GM18951 (cell line): Measurements from ENCODE around the gene PRR29.
"Not testable (repeated sequence)": the region's sequence is repeated elsewhere in the genome, so short reads cannot be mapped to it uniquely, and the experiment has no call there.

Source experiments
- POLR2A ChIP-seq: IDR thresholded peaks from 4 replicates; pipeline ENCODE4 v1.6.1; 2011; ENCODE audit warnings: mild to moderate bottlenecking; ENCODE audit not compliant: insufficient read length, insufficient read depth; ENCODE audit errors: extremely low read depth
- in situ Hi-C: fragments of 300-500 bp; cut with MboI; formaldehyde crosslinking; loops from one replicate; pipeline ENCODE4 v1.12.0; 2022; ENCODE audit warnings: low sequenced_read_pairs, mixed read lengths, inconsistent platforms; ENCODE audit not compliant: unreplicated experiment

The PRR29 gene

DNA sequence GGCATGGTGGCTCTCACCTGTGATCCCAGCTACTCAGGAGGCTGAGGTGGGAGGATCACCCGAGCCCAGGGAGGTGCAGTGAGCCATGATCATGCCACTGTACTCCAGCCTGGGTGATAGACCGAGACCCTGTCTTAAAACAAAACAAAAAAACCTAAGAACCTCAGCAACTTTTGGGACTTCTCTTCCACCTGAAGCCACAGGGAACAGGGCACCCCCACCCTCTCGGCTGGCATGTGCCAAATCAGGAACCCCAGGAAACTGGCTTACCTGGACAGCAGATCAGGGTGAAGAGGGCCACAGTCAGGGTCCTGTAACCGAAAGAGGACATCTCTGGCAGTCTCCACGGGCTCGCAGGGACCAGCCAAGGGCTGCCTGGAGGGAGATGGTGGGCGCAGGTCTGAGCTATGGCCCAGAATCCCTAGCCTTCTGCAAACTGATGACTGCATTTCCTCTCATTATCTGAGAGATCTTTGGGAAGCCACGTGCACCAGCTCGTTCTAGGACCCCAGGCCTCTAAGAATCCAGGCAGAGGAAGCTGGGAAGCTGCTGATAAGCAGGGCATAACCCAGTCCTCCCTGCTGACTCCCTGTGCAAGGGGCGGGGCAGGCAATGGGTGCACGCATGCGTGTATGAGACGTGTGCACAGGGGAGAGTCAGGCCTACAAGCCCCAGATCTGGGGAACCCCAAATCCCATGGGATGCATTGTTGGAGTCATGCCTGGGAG lies 8.4 kb downstream of the PRR29 start:
- no peak for TF ChIP-seq POLR2A
- in situ Hi-C loops = no loop called here

DNA sequence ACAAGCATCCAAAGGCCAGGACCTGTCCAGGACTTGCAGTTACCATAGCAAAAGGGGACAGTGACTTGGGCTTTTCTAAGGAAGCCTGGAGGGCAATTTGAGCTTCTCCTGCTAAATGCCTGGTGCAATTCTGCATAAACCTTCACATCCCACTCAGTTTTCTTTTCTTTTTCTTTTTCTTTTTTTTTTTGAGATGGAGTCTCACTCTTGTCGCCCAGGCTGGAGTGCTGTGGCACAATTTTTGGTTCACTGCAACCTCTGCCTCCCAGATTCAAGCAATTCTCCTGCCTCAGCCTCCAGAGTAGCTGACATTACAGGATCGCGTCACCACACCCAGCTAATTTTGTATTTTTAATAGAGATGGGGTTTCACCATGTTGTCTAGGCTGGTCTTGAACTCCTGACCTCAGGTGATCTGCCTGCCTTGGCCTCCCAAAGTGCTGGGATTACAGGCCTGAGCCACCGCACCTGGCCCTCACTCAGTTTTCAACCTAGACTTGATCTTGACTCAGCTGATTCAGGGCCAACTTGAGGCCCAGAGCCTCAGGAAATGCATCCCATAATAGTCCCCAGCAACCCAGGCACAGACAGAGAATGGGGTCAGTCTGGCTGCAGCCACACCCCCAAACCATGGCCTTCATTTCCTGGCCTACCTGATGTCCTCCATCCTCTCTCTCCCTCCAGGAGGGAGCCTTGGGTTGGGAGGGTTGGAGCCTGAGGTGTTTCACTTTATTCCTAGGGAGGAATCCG lies 9.1 kb downstream of the PRR29 start:
- in situ Hi-C loops = not testable (repeated sequence)

DNA sequence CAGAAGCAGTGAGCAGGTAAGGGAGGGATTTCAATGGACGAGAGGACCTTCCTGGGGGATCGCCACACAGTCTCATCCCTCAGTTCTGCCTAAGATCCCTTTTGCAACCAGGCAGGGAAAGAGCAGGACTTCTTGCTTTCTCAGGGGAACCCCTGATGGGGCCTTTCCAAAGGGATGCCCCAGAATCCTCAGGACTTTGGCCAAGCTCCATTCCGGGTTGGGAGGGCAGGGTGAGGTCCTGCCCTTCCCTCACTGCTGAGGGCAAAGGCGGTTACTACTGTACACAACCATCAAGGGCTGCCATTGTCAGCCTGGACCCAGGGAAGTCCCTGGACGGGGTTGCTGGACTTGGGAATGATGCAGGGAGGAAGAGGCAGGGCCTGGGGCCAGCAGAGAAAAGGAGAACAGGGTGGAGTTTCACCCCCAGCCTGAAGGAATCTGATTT lies 9.7 kb downstream of the PRR29 start:
- no peak for TF ChIP-seq POLR2A
- in situ Hi-C loops = no loop called here

DNA sequence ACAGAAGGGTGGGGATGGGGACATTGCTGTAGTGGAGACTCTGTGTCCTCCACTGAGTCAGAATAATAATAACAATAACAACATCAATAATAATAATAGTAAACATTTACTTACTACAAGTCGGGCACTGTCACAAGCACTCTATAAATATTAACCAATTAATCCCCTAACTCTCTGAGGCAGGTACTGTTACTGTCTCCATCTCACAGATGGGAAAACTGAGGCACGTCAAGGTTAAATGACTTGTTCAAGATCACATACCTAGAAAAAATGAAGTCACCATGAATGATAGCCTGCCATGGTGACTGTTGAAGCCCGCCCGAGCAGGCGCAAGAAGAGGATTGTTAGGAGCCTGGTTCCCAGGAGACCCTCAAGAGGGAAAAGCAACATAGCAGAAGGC lies 10.2 kb downstream of the PRR29 start:
- in situ Hi-C loops = no loop called here
- no peak for TF ChIP-seq POLR2A

DNA sequence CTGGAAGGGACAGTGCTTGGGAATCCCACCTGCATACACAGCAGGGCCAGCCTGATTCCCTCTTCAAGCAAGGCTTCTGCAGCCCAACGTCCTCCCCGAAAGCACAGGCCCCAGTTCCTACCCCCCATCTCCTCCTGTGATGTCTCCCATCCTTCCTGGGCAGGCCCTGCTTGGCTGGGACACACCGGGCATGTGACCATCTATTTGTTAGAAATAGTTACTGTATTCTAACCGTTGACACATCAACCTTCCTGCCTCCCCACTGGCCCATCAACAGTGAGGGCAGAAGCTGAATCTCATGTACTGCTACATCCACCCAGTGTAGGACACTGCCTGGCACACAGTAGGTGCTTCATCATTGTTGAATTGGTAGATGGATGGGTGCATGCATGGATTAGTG lies 10.7 kb downstream of the PRR29 start:
- in situ Hi-C loops = no loop called here

DNA sequence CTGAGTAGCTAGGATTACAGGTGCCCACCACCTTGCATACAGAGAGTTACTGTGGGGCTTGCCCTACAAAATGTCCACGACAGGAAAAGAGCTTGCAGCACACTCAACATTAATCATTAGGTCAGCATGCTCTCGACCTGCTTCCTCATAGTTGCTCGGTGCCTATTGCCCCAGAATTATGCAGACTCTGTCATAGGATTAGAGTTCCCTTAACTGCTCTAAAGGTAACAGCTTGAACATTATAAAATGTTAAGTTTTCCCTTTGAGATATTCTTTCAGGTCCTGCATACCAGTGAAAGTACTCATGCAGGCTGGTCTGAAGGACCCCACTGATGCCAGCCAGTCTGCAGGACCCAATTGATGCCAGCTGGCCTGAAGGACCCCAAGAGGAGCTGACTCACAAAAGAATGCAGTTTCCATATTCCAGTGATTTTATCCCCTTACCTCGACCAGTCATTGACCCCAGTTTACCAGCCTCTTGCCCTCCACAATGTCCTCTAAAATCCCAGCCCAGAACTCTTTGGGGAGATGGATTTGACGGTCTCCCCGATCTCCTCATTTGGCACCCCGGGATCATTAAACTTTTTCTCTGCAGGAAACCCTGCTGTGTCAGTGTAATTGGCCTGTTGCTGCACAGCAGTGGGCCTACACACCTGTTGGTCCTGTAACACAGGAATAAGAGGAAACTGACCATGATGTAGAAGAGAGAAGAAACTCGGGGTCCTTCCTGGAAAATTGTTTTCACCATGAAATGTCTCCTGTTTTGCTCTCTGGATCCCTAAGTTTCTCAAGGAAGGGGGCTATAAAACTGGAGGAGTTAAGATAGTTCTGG lies 11.6 kb downstream of the PRR29 start:
- in situ Hi-C loops = no loop called here
- TF ChIP-seq POLR2A = no peak

More for the DNA sequence above, 10.7 kb downstream of the PRR29 start:
- TF ChIP-seq POLR2A = no peak

DNA sequence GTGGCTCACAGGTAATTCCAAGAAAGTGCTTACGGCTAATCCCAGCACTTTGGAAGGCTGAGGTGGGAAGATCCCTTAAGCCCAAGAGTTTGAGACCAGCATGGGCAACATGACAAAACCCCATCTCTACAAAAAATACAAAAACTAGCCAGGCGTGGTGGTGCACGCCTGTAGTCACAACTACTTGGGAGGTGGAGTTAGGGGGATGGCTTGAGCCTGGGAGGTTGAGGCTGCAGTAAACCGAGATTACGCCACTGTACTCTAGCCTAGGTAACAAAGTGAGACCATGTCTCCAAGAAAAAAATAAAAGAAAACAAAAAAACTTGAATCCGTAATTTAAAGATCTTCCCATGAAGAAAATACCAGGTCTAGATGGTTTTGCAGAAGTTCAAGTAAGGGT lies 17.3 kb downstream of the PRR29 start:
- in situ Hi-C loops = no loop called here
- TF ChIP-seq POLR2A = no peak

DNA sequence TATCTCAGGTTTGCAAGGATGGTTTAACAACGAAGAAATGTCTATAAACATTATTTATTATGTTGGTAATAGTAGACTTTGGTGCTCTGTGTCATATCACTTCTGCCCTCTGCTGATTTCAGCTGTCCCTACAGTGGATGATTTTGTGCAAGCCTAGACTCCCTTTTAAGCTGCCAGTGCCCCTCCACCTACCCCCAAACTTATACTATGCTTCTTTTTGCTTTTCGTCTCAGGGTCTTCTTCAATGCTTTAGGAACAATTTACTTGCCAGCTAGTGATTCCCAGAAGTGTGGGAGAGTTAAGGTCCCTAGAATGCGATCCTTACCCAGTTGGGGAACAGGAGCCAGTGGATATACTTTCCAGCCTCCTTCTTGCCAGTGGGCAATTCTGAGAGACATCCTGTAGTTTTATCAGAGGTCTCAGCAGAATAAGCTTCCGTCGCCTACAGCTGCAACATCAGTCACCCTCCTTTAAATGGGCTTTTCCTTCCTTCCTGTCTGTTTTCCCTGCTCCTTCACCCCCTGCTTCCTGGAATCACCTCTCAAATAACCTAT lies 18.2 kb downstream of the PRR29 start:
- TF ChIP-seq POLR2A = no peak
- in situ Hi-C loops = no loop called here

DNA sequence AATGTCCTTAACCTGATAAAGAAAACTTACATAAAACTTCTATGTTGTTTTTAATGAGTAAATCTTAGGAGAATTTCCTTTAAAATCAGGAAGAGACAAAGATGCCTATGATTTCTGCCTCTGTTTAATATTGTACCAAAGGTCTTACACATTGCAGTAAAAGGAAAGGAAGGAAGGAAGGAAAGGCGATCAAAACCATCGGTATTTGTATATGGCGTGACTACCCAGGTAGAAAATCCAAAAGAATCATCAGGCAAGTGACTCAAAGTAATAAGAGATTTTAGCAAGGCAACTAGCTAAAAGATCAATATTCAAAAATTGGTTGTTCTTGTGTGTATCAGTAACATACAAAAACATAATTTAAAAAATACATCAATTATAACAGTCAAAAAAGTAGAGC lies 18.8 kb downstream of the PRR29 start:
- TF ChIP-seq POLR2A = no peak
- in situ Hi-C loops = no loop called here

DNA sequence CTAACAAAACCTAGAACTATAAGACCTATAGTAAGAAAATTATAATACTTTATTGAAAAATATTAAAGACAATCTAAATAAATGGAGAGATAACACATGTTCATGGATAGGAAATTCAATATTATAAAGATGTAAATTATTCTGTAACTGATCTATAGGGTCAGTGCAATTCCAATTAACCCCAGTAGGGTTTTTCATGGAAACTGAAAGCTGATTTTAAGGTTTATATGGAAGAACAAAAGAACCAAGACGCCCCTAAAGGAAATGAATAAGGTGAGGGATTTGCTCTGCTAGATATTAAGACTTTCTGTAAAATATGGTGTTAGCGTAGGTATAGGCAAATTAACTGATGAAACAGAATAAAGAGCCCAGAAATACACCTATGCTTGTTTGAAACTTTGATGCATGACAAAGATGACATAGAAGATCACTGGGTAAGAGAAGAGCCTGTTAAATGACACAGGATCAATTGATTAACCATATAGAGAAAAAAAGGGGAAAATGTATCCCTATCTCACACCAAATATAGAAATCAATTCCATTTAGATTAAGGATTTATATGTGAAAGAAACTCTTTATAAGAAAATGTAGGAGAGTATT lies 19.3 kb downstream of the PRR29 start:
- in situ Hi-C loops = no loop called here
- TF ChIP-seq POLR2A = no peak

DNA sequence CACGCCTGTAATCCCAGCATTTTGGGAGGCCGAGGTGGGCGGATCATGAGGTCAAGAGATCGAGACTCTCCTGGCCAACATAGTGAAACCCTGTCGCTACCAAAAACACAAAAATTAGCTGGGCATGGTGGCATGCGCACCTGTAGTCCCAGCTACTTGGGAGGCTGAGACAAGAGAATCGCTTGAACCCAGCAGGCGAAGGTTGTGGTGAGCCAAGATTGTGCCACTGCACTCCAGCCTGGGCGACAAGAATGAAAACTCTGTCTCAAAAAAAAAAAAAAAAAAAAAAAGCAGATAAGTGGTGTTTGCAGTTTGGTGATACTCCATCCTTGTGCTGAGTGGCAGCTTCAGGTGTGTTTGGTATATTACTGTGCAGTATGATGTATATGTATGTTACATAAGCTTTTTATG lies 21.4 kb downstream of the PRR29 start:
- in situ Hi-C loops = not testable (repeated sequence)

DNA sequence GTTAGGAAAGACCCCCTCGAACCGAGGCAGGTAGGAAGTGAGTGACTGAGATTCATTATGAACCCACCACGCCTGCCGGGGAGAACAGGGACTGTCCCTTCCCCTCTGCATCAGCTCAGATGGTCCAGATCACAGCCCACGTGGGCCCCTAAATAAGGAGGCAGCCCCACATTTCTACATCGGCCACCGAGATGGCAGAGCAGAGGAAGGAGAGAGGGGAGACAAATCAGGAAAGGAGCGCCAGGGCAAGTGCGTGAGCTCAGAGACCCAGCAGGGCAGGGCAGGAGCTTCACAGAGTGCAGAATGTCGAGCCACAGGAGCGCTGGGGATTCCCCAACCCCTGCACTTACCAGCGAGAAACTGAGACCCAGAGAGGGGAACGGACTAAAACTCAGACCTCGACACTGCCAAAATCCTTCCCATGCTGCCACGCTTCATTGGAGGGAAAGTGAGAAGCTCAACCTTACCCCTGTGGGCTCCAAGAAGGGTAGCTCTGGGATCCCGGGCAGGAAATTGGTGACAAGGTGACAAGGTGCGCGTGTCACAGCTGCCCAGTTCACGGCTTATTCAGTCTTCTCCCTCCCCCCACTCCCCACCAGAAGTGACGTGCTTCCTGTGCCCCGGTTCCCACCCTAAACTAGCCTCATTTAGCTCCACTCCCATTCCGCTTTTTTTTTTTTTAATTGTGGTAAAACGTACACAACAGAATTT lies 22.1 kb downstream of the PRR29 start, which contains the start of gene ICAM2:
Gene ICAM2 (minus strand): TSS at position 578 of the 711 bp plus-strand sequence. CDS start 13,942 bp downstream, outside the sequence.
- peak; percentile 79 for TF ChIP-seq POLR2A
- in situ Hi-C loops = loop anchor here (10.0 kb wide), 1 partner anchor 105 kb away; the partner anchor contains the start of genes CSHL1 and GH1
